ENCODE results near the gene SELP.

SELP gene

GRCh38 chr1:169572187-169572586, 57.7 kb downstream of the SELP start:
- H3K36me3 Mint-ChIP-seq = peaks cover 34% of the 10 kb centered on the region
- no peaks in the 10 kb centered on the region for H3K9me3 Mint-ChIP-seq (ENCODE audit: low read depth)
- no peak overlapping the region for H3K27ac Mint-ChIP-seq
- H3K4me3 Mint-ChIP-seq = no peak overlapping the region
- no peaks in the 10 kb centered on the region for H3K27me3 Mint-ChIP-seq
- H3K4me1 Mint-ChIP-seq (ENCODE audit: low read depth) = peaks cover 13% of the 10 kb centered on the region

DNA sequence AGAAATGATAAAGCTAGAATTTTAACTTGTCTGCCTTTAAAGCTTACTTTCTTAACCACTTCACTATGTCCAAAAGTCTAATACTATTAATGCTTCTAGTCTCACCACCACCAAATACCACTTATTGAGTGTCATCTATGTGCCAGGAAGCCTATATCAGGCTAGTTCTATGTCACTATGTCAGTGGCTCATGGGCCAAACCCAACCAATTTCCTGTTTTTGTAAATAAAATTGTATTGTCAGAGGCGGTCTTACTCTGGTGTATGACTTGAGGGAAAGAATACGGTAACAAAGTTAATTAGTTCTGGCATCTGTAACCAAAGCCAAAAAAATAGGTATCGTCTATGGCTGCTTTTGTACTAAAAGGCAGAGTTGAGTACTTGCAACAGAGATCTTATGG, 58.5 kb downstream of the SELP start:
- H3K27ac Mint-ChIP-seq = no peak overlapping the region
- H3K9me3 Mint-ChIP-seq (ENCODE audit: low read depth) = no peaks in the 10 kb centered on the region
- no peaks in the 10 kb centered on the region for H3K27me3 Mint-ChIP-seq
- peaks cover 34% of the 10 kb centered on the region for H3K36me3 Mint-ChIP-seq
- no peak overlapping the region for H3K4me3 Mint-ChIP-seq
- H3K4me1 Mint-ChIP-seq (ENCODE audit: low read depth) = peaks cover 15% of the 10 kb centered on the region

DNA sequence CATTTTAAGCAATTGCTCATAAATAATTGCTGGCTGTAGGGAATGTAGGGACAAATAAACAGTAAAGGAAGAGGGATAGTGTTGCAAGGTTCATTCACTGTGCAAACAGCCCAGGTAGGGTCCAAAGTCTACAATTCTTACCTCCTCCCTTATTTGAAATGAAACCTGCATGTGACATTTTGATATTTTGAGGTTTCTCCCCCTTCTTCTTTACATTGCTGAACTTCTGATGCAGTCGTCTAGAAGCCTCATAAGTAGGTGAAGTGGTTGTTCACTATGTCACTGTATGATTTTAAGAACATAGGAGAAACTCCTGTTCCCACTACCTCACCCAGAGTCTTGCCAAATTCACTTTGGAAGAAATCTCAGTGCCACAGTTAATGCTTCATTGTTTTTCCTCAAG, 59.8 kb downstream of the SELP start:
- no peak overlapping the region for H3K27ac Mint-ChIP-seq
- H3K4me1 Mint-ChIP-seq (ENCODE audit: low read depth) = peaks cover 22% of the 10 kb centered on the region
- H3K36me3 Mint-ChIP-seq = peaks cover 30% of the 10 kb centered on the region
- no peak overlapping the region for H3K4me3 Mint-ChIP-seq
- no peaks in the 10 kb centered on the region for H3K27me3 Mint-ChIP-seq
- no peaks in the 10 kb centered on the region for H3K9me3 Mint-ChIP-seq (ENCODE audit: low read depth)

DNA sequence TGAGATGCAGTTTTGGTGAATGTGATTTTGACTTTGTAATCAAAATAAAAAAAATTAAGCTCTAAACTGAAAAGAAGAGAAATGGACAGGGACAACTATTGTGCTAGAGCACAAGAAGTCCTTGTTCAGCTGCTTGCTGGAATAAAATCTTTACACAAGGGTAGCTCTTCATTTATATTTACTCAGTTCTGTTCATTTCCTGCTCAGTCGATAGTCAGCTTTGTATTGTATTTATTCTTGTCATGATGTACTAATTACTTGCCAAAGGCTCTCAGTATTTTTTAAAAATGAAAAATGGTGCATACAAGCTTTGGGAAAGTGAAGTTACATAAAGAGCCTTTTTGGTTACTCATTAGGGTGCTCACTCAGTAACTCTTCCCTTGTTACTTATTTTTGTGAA, 61.4 kb downstream of the SELP start:
- Mint-ChIP-seq H3K9me3 (ENCODE audit: low read depth) (peaks cover 6% of the 10 kb centered on the region), H3K4me1 (ENCODE audit: low read depth) (peaks cover 31% of the 10 kb centered on the region), H3K27ac (no peak overlapping the region), H3K27me3 (peaks cover 2% of the 10 kb centered on the region), H3K36me3 (peaks cover 39% of the 10 kb centered on the region), H3K4me3 (no peak overlapping the region)

DNA sequence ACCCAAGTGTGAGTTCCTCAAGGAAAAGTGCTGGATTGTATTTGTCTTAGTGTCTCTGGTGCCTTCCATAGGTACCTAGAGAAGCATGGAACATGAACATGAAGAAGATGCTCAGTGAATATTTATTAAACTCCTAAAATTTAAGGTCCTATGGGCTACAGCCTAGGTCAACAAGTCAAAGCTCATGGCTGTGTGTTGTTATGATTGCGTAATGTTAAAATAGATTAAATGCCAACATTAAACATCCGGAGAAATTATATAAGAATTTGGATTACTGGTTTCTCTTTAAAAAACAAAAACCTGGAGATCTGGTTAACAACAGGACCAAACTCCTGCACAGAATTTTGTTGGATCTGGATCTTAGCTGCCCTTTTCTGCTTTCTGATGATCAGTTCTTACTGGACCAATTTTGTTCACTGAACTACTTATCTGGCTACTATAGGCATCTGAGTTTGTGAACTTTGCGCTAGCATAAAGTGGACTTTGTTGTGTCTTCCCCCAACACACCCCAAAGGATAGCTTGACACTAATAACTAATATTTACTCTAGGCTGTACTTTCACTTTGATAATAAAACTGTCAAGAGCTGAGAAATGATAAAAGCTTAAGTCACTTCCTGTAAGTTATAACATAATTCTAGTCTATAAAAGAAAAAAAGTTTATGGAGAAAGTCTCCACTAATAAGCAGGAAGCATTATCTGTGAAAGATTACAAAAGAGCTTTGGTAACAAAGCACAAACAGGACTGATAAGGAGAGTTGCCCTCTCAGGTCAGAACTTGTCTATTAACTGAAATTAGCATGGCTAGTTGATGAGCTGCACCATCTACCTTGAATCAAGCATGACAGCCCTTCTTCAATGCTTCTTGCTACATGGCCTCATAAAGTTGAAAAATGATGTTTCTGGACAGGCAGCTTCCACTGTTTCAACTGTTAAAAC, 64.3 kb downstream of the SELP start:
- H3K4me1 Mint-ChIP-seq (ENCODE audit: low read depth) = peaks cover 20% of the 10 kb centered on the region
- H3K36me3 Mint-ChIP-seq = peaks cover 33% of the 10 kb centered on the region
- H3K27me3 Mint-ChIP-seq = peaks cover 2% of the 10 kb centered on the region
- H3K4me3 Mint-ChIP-seq = no peak overlapping the region
- H3K27ac Mint-ChIP-seq = no peak overlapping the region
- peaks cover 11% of the 10 kb centered on the region for H3K9me3 Mint-ChIP-seq (ENCODE audit: low read depth)

DNA sequence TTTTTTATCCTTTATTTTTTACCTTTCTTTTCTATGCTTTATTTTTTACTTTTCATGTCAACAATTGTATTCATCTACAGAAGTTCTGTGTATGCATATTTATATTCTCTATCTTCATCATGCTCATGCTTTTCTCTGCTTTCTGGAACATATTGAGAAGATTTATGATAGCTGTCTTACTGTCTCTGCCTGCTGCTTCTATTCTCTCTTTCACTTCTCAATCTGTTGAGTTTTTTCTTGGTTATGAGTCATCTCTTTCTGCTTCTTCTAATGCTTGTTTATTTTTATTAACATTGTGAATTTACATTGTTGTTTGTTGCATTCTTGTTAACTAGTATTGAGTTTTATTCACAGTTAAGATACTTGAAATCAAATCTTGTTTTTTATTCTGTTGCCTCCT, 66.3 kb downstream of the SELP start:
- peaks cover 2% of the 10 kb centered on the region for H3K27me3 Mint-ChIP-seq
- H3K4me1 Mint-ChIP-seq (ENCODE audit: low read depth) = peaks cover 20% of the 10 kb centered on the region
- peaks cover 37% of the 10 kb centered on the region for H3K36me3 Mint-ChIP-seq
- peaks cover 11% of the 10 kb centered on the region for H3K9me3 Mint-ChIP-seq (ENCODE audit: low read depth)
- no peak overlapping the region for H3K27ac Mint-ChIP-seq
- no peak overlapping the region for H3K4me3 Mint-ChIP-seq

GRCh38 chr1:169563019-169563615, 66.8 kb downstream of the SELP start:
- Mint-ChIP-seq H3K27ac (no peak overlapping the region), H3K27me3 (peaks cover 2% of the 10 kb centered on the region), H3K9me3 (ENCODE audit: low read depth) (peaks cover 11% of the 10 kb centered on the region), H3K4me3 (no peak overlapping the region), H3K4me1 (ENCODE audit: low read depth) (peaks cover 20% of the 10 kb centered on the region), H3K36me3 (peaks cover 40% of the 10 kb centered on the region)

- Mint-ChIP-seq H3K9me3 (ENCODE audit: low read depth) (peaks cover 11% of the 10 kb centered on the region), H3K4me1 (ENCODE audit: low read depth) (peaks cover 19% of the 10 kb centered on the region), H3K27me3 (peaks cover 2% of the 10 kb centered on the region), H3K4me3 (no peak overlapping the region), H3K27ac (no peak overlapping the region), H3K36me3 (peaks cover 50% of the 10 kb centered on the region)
Measured at GRCh38 chr1:169561692-169562091, 68.2 kb downstream of the SELP start.

GRCh38 chr1:169557131-169557530, 72.8 kb downstream of the SELP start:
- no peak overlapping the region for H3K4me3 Mint-ChIP-seq
- H3K27ac Mint-ChIP-seq = no peak overlapping the region
- no peaks in the 10 kb centered on the region for H3K9me3 Mint-ChIP-seq (ENCODE audit: low read depth)
- H3K27me3 Mint-ChIP-seq = no peaks in the 10 kb centered on the region
- no peaks in the 10 kb centered on the region for H3K4me1 Mint-ChIP-seq (ENCODE audit: low read depth)
- peaks cover 35% of the 10 kb centered on the region for H3K36me3 Mint-ChIP-seq

- Mint-ChIP-seq H3K36me3 (peaks cover 28% of the 10 kb centered on the region), H3K27ac (no peak overlapping the region), H3K4me3 (no peak overlapping the region), H3K27me3 (no peaks in the 10 kb centered on the region), H3K9me3 (ENCODE audit: low read depth) (no peaks in the 10 kb centered on the region), H3K4me1 (ENCODE audit: low read depth) (peaks cover 3% of the 10 kb centered on the region)
Measured at GRCh38 chr1:169550294-169550693, 79.6 kb downstream of the SELP start.

GRCh38 chr1:169548282-169548681, 81.6 kb downstream of the SELP start:
- Mint-ChIP-seq H3K36me3 (peaks cover 30% of the 10 kb centered on the region), H3K4me3 (no peak overlapping the region), H3K9me3 (ENCODE audit: low read depth) (no peaks in the 10 kb centered on the region), H3K4me1 (ENCODE audit: low read depth) (peaks cover 3% of the 10 kb centered on the region), H3K27ac (no peak overlapping the region), H3K27me3 (no peaks in the 10 kb centered on the region)

GRCh38 chr1:169546087-169546995, 83.6 kb downstream of the SELP start:
- Mint-ChIP-seq H3K27ac (no peak overlapping the region), H3K36me3 (peaks cover 34% of the 10 kb centered on the region)

DNA sequence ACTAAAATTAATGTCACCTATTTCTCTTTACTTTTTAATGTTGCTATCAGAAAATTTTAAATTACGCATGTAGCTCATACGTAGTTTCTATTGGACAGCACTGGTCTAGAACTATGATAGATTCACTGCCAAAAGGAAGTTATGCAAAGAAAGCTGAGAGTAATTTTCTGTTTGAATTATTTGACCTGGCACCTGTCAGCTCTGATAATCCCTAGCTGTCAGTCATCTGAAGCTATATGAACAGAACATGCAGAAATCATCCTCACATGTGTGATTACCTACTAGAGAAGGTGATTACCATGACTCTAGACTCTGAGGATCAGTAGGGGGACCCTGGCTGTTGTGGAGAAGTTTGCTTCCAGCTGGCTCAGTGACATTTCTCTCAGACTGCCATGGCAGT, 84.5 kb downstream of the SELP start:
- Mint-ChIP-seq H3K9me3 (ENCODE audit: low read depth) (no peaks in the 10 kb centered on the region), H3K4me1 (ENCODE audit: low read depth) (peaks cover 3% of the 10 kb centered on the region), H3K36me3 (peaks cover 29% of the 10 kb centered on the region), H3K4me3 (no peak overlapping the region), H3K27ac (no peak overlapping the region), H3K27me3 (no peaks in the 10 kb centered on the region)

More at GRCh38 chr1:169546087-169546995, 83.6 kb downstream of the SELP start:
- H3K9me3 Mint-ChIP-seq (ENCODE audit: low read depth) = no peaks in the 10 kb centered on the region
- H3K4me1 Mint-ChIP-seq (ENCODE audit: low read depth) = peaks cover 3% of the 10 kb centered on the region
- H3K4me3 Mint-ChIP-seq = no peak overlapping the region
- no peaks in the 10 kb centered on the region for H3K27me3 Mint-ChIP-seq

- Mint-ChIP-seq H3K27ac (no peak overlapping the region), H3K27me3 (no peaks in the 10 kb centered on the region), H3K4me3 (no peak overlapping the region)
Measured at GRCh38 chr1:169538998-169539871, 90.7 kb downstream of the SELP start.

More at GRCh38 chr1:169538998-169539871, 90.7 kb downstream of the SELP start:
- Mint-ChIP-seq H3K36me3 (peaks cover 28% of the 10 kb centered on the region), H3K4me1 (ENCODE audit: low read depth) (no peaks in the 10 kb centered on the region), H3K9me3 (ENCODE audit: low read depth) (no peaks in the 10 kb centered on the region)

Data from activated naive CD8-positive, alpha-beta T cell (primary cell).